GM12878 (cell line): ENCODE measurements around the gene AMBRA1. TPM values are rescaled to one million over a fixed set of nuclear protein-coding genes. Genes with fewer than 3 reads are reported as not detected.

Experiments used
- BCL11A ChIP-seq: IDR thresholded peaks from 2 replicates; pipeline ENCODE4 v1.6.1; 2011; ENCODE audit warnings: low read depth, low read length
- BHLHE40 ChIP-seq, 2 experiments: fragments of 450-650 bp in 1 of 2; IDR thresholded peaks; 2 replicates each; pipeline ENCODE4 v1.6.1; 2011 to 2017; ENCODE audit warnings: low read depth in 2 of 2, borderline replicate concordance in 1 of 2, improper control_type of control experiment in 1 of 2, low read length in 1 of 2, mild to moderate bottlenecking in 1 of 2
- BMI1 ChIP-seq: fragments of 450-650 bp; IDR thresholded peaks from 2 replicates; pipeline ENCODE4 v1.6.1; 2016; ENCODE audit warnings: mild to moderate bottlenecking, moderate library complexity, borderline replicate concordance
- BRCA1 ChIP-seq: IDR thresholded peaks from 2 replicates; pipeline ENCODE4 v1.6.1; 2011; ENCODE audit warnings: low read depth, low read length, improper control_type of control experiment
- CBX5 ChIP-seq: sonication (generic); IDR thresholded peaks from 2 replicates; pipeline ENCODE4 v1.6.1; 2016; ENCODE audit warnings: low read depth, moderate library complexity, mild to moderate bottlenecking, inconsistent platforms
- CREB1 ChIP-seq: IDR thresholded peaks from 2 replicates; pipeline ENCODE4 v1.6.1; 2012; ENCODE audit warnings: low read depth, mild to moderate bottlenecking, inconsistent platforms
- EED ChIP-seq: sonication (generic); IDR thresholded peaks from 2 replicates; pipeline ENCODE4 v1.6.1; 2016; ENCODE audit warnings: antibody characterized with exemption, low read depth
- ETV6 ChIP-seq, 2 experiments: fragments of 450-650 bp in 1 of 2; IDR thresholded peaks in 1 of 2; conservative IDR thresholded peaks in 1 of 2; 2 replicates each; pipeline ENCODE4 v1.6.1; 2014; ENCODE audit warnings: antibody characterized with exemption in 1 of 2, borderline replicate concordance in 1 of 2, low read depth in 1 of 2, mild to moderate bottlenecking in 1 of 2, moderate library complexity in 1 of 2
- EZH2 ChIP-seq: IDR thresholded peaks from 2 replicates; pipeline ENCODE4 v1.6.1; 2012; ENCODE audit warnings: low read depth, mild to moderate bottlenecking, control low read depth, inconsistent platforms, low read length, borderline replicate concordance; ENCODE audit not compliant: control insufficient read depth
- GATAD2B ChIP-seq: fragments of 450-650 bp; conservative IDR thresholded peaks from 2 replicates; pipeline ENCODE4 v1.6.1; 2017; ENCODE audit warnings: low read depth, mild to moderate bottlenecking, moderate library complexity
- HDAC6 ChIP-seq: fragments of 200-600 bp; sonication (generic); IDR thresholded peaks from one replicate; pipeline ENCODE4 v1.8.0; 2017; ENCODE audit warnings: antibody characterized with exemption; ENCODE audit not compliant: unreplicated experiment
- MTA3 ChIP-seq: IDR thresholded peaks from 2 replicates; pipeline ENCODE4 v1.6.1; 2012; ENCODE audit warnings: low read length, inconsistent platforms, borderline replicate concordance
- MYC ChIP-seq: IDR thresholded peaks from 2 replicates; pipeline ENCODE4 v1.6.1; 2011; ENCODE audit warnings: mild to moderate bottlenecking, low read length, moderate library complexity, inconsistent platforms; ENCODE audit not compliant: insufficient read depth, insufficient replicate concordance, insufficient read length, severe bottlenecking
- NBN ChIP-seq: fragments of 450-650 bp; IDR thresholded peaks from 2 replicates; pipeline ENCODE4 v1.6.1; 2016
- POU2F2 ChIP-seq: IDR thresholded peaks from 3 replicates; pipeline ENCODE4 v1.6.1; 2011; ENCODE audit warnings: low read depth, mild to moderate bottlenecking, low read length, borderline replicate concordance
- SMARCA5 ChIP-seq: fragments of 450-650 bp; IDR thresholded peaks from 2 replicates; pipeline ENCODE4 v1.6.1; 2017; ENCODE audit warnings: mild to moderate bottlenecking
- TAF1 ChIP-seq: IDR thresholded peaks from 2 replicates; pipeline ENCODE4 v1.6.1; 2011; ENCODE audit warnings: mild to moderate bottlenecking, low read depth, low read length, borderline replicate concordance
- TARDBP ChIP-seq: IDR thresholded peaks from 2 replicates; pipeline ENCODE4 v1.6.1; 2016; ENCODE audit warnings: borderline replicate concordance
- ZBED1 ChIP-seq: IDR thresholded peaks from 2 replicates; pipeline ENCODE4 v1.6.1; 2016; ENCODE audit warnings: borderline replicate concordance
- polyA plus RNA-seq, 11 experiments: library from polyadenylated mRNA; depleted of rRNA in 4 of 11; unstranded in 6 of 11; stranded (reverse) in 5 of 11; fragments of >200 nt; fragmentation: Nextera tagmentation in 4 of 11; fragmentation: Illumina TruSeq in 1 of 11; extraction: Ambion mirVana in 4 of 11; extraction: Trizol in 1 of 11; gene quantifications; 1 replicate in 1 of 11; 2 replicates in 10 of 11; pipeline versions ENCODE4 v1.2.1 to v1.2.3, GENCODE V29; 2011 to 2016; ENCODE audit warnings: inconsistent platforms in 2 of 11, missing spikeins in 2 of 11, low read depth in 1 of 11
- total RNA-seq, 4 experiments: library from RNA; depleted of rRNA in 3 of 4; stranded (reverse); fragments of >200 nt in 3 of 4; fragmentation: Illumina TruSeq in 1 of 4; extraction: Trizol in 1 of 4; gene quantifications; 2 replicates each; pipeline versions ENCODE4 v1.2.1 to v1.2.3, GENCODE V29; 2013 to 2021
- TF ChIP-seq, protein P1 (sequence below), 3 experiments: IDR thresholded peaks in 2 of 3; conservative IDR thresholded peaks in 1 of 3; 2 replicates each; pipeline ENCODE4 v1.5.1; 2011; ENCODE audit warnings: low read depth in 3 of 3, low read length in 3 of 3, mild to moderate bottlenecking in 3 of 3, control low read depth in 2 of 3, moderate library complexity in 2 of 3, inconsistent platforms in 1 of 3, mixed read lengths in 1 of 3; ENCODE audit not compliant: control insufficient read depth in 2 of 3, insufficient read depth in 1 of 3; ENCODE audit errors: extremely low read depth in 1 of 3
- TF ChIP-seq, protein P2 (sequence below): fragments of 450-650 bp; IDR thresholded peaks from 2 replicates; pipeline ENCODE4 v1.6.1; 2017; ENCODE audit warnings: borderline replicate concordance

AMBRA1 gene
- total and polyA plus RNA-seq, 10 of the 15 experiments (the other 5 are each of a cell fraction or from before 2014, with no cell fraction given), result 0.57 to 34.3 (median 13.7) TPM

DNA sequence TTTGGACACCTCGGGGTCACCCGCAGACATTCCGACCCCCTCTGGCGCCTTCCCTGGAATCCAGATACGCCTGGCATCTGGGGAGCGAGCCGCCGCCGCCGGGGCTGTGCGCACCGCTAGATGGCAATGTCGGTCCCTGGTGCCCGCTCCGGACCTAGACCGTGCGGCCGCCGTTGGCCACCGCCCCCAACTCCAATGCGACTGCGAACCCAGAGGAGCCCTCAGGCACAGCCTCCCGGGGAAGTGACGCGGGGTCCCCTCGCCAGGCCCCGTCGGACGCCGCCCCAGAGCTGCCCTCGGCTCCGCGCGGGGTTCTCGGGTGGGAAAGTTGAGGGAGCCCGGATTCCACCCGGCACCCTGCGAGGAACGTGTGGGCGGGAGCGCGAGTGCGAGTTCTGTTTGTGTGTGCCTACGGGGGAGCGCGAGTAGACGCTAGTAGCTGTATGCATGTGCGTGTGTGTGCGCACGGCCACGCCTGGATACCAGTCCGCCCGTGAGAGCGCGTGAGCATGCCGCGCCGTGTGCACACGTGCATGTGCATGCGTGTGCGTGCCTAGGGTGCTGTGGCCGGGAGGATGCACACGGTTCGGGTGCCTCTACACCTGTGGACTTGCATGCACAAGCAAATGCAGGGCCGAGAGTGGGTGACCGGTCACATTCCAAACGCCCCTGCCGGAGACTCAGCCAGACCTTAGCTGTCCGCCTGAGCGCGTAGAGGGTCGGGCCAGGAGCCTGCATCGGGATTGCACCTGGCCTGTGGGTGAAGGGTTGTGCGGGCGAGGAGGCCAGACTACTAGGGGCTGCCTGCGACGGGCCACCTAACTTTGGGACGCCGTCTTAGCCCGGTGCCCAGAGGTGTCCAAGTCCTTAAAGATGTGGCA, 204.1 kb downstream of the AMBRA1 start (continued):
- TF ChIP-seq SMARCA5 (peak; percentile 81; the same call in 1 of the 2 replicates), MYC (peak; percentile 15), ETV6 (conservative IDR thresholded peaks at IDR 0.05 in 1 of 2, IDR thresholded peaks at IDR 0.05 in 1 of 2; ENCODE audit: borderline replicate concordance in 1 of 2, low read depth in 1 of 2) (no peak), BCL11A (no peak), HDAC6 (peak; percentile 13), EZH2 (0 out of 2 replicates have a peak, but pooled peaks have one; percentile 57), ZBED1 (no peak), CBX5 (no peak), MTA3 (no peak), TARDBP (no peak), BRCA1 (no peak), GATAD2B (peak; percentile 82), TAF1 (no peak), NBN (no peak), BMI1 (no peak), POU2F2 (no peak), BHLHE40 (IDR thresholded peaks at IDR 0.05; ENCODE audit: borderline replicate concordance in 1 of 2, low read depth in 2 of 2, low read length in 1 of 2) (peak; percentile 67 to 90; a peak in 3 of 4 replicates), EED (no peak), CREB1 (no peak)
- TF ChIP-seq, protein P1, sequence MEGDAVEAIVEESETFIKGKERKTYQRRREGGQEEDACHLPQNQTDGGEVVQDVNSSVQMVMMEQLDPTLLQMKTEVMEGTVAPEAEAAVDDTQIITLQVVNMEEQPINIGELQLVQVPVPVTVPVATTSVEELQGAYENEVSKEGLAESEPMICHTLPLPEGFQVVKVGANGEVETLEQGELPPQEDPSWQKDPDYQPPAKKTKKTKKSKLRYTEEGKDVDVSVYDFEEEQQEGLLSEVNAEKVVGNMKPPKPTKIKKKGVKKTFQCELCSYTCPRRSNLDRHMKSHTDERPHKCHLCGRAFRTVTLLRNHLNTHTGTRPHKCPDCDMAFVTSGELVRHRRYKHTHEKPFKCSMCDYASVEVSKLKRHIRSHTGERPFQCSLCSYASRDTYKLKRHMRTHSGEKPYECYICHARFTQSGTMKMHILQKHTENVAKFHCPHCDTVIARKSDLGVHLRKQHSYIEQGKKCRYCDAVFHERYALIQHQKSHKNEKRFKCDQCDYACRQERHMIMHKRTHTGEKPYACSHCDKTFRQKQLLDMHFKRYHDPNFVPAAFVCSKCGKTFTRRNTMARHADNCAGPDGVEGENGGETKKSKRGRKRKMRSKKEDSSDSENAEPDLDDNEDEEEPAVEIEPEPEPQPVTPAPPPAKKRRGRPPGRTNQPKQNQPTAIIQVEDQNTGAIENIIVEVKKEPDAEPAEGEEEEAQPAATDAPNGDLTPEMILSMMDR (IDR thresholded peaks at IDR 0.05 in 2 of 3, conservative IDR thresholded peaks at IDR 0.05 in 1 of 3; ENCODE audit: control insufficient read depth in 2 of 3, extremely low read depth in 1 of 3, insufficient read depth in 1 of 3, low read depth in 3 of 3, low read length in 3 of 3), result peak; percentile 79 to 90 (median 88); a peak in 5 of 6 replicates
- TF ChIP-seq, protein P2, sequence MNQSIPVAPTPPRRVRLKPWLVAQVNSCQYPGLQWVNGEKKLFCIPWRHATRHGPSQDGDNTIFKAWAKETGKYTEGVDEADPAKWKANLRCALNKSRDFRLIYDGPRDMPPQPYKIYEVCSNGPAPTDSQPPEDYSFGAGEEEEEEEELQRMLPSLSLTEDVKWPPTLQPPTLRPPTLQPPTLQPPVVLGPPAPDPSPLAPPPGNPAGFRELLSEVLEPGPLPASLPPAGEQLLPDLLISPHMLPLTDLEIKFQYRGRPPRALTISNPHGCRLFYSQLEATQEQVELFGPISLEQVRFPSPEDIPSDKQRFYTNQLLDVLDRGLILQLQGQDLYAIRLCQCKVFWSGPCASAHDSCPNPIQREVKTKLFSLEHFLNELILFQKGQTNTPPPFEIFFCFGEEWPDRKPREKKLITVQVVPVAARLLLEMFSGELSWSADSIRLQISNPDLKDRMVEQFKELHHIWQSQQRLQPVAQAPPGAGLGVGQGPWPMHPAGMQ, result no peak
